KMS-11 (cell line): ENCODE results near the gene CSTA.

ENCODE experiments used
- H2AFZ ChIP-seq: fragments of 200-600 bp; sonication (generic); 2 replicates; pipeline ENCODE4 v1.6.1; 2016; ENCODE audit warnings: antibody characterized with exemption, mixed run types, low read depth
- H3K27ac ChIP-seq: fragments of 200-600 bp; sonication (generic); 2 replicates; pipeline ENCODE4 v1.6.1; 2016; ENCODE audit warnings: mild to moderate bottlenecking, mixed run types
- H3K27me3 ChIP-seq: fragments of 200-600 bp; sonication (generic); 2 replicates; pipeline ENCODE4 v1.6.1; 2017; ENCODE audit warnings: mild to moderate bottlenecking, low read depth, mixed run types, moderate library complexity; ENCODE audit not compliant: insufficient read depth
- H3K36me3 ChIP-seq: fragments of 200-600 bp; sonication (generic); 2 replicates; pipeline ENCODE4 v1.6.1; 2017; ENCODE audit warnings: mild to moderate bottlenecking, mixed run types; ENCODE audit not compliant: insufficient read depth
- H3K4me1 ChIP-seq: fragments of 200-600 bp; sonication (generic); 2 replicates; pipeline ENCODE4 v1.6.1; 2016; ENCODE audit warnings: mild to moderate bottlenecking, low read depth, mixed run types; ENCODE audit not compliant: poor library complexity, severe bottlenecking
- H3K4me2 ChIP-seq: fragments of 200-600 bp; sonication (generic); 2 replicates; pipeline ENCODE4 v1.7.0; 2016; ENCODE audit warnings: mild to moderate bottlenecking, mixed run types
- H3K4me3 ChIP-seq: fragments of 200-600 bp; sonication (generic); IDR thresholded peaks from 2 replicates; pipeline ENCODE4 v1.6.1; 2017; ENCODE audit warnings: low read depth, low read length, mixed read lengths; ENCODE audit not compliant: insufficient read depth
- H3K79me2 ChIP-seq: fragments of 200-600 bp; sonication (generic); 2 replicates; pipeline ENCODE4 v1.6.1; 2016; ENCODE audit warnings: low read depth, mixed run types; ENCODE audit not compliant: insufficient read depth
- H3K9ac ChIP-seq: fragments of 200-600 bp; sonication (generic); 2 replicates; pipeline ENCODE4 v1.6.1; 2016; ENCODE audit warnings: mild to moderate bottlenecking, mixed run types
- H4K20me1 ChIP-seq: fragments of 200-600 bp; sonication (generic); 2 replicates; pipeline ENCODE4 v1.6.1; 2016; ENCODE audit warnings: mild to moderate bottlenecking, mixed run types; ENCODE audit not compliant: insufficient read depth
- CTCF ChIP-seq: fragments of 200-600 bp; sonication (generic); conservative IDR thresholded peaks from 2 replicates; pipeline ENCODE4 v1.6.1; 2017; ENCODE audit warnings: low read depth, mild to moderate bottlenecking, antibody characterized with exemption, low read length, moderate library complexity, mixed read lengths

CSTA gene

GRCh38 chr3:122324871-122325323 lies at the start of gene CSTA:
CSTA (plus strand) TSS chr3:122325248; CDS start chr3:122325293, 45 bp downstream.
- Histone ChIP-seq H3K9ac (no peak within 1 kb of the TSS), H2AFZ (no peak within 1 kb of the TSS), H3K4me3 (no peak within 1 kb of the TSS), H3K4me2 (no peak within 1 kb of the TSS), H3K36me3 (no peaks in the 10 kb centered on the region), H3K27ac (no peak within 1 kb of the TSS), H3K27me3 (no peaks in the 10 kb centered on the region), H4K20me1 (no peaks in the 10 kb centered on the region), H3K79me2 (no peaks in the 10 kb centered on the region), H3K4me1 (peaks cover 3% of the 10 kb centered on the region)
- no peak for TF ChIP-seq CTCF

GRCh38 chr3:122281891-122282290 lies 43.2 kb upstream of the CSTA start:
- TF ChIP-seq CTCF = no peak
- H2AFZ ChIP-seq = no peak overlapping the region
- H3K9ac ChIP-seq = no peak overlapping the region
- no peak overlapping the region for H3K4me2 ChIP-seq
- H3K27me3 ChIP-seq = no peaks in the 10 kb centered on the region
- H4K20me1 ChIP-seq = no peaks in the 10 kb centered on the region
- no peaks in the 10 kb centered on the region for H3K79me2 ChIP-seq
- H3K4me3 ChIP-seq = no peak overlapping the region
- no peak overlapping the region for H3K27ac ChIP-seq
- H3K36me3 ChIP-seq = no peaks in the 10 kb centered on the region
- no peaks in the 10 kb centered on the region for H3K4me1 ChIP-seq

GRCh38 chr3:122283796-122284445 lies 41.1 kb upstream of the CSTA start:
- Histone ChIP-seq H3K79me2 (no peaks in the 10 kb centered on the region), H4K20me1 (no peaks in the 10 kb centered on the region), H3K4me2 (no peak overlapping the region), H3K9ac (no peak overlapping the region), H2AFZ (no peak overlapping the region), H3K27ac (no peak overlapping the region), H3K4me3 (no peak overlapping the region), H3K4me1 (no peaks in the 10 kb centered on the region), H3K36me3 (no peaks in the 10 kb centered on the region), H3K27me3 (no peaks in the 10 kb centered on the region)
- no peak for TF ChIP-seq CTCF

GRCh38 chr3:122284486-122284885 lies 40.6 kb upstream of the CSTA start:
- no peaks in the 10 kb centered on the region for H3K27me3 ChIP-seq
- no peak overlapping the region for H3K4me2 ChIP-seq
- no peaks in the 10 kb centered on the region for H4K20me1 ChIP-seq
- no peaks in the 10 kb centered on the region for H3K4me1 ChIP-seq
- no peak overlapping the region for H3K4me3 ChIP-seq
- no peaks in the 10 kb centered on the region for H3K36me3 ChIP-seq
- H2AFZ ChIP-seq = no peak overlapping the region
- H3K79me2 ChIP-seq = no peaks in the 10 kb centered on the region
- no peak overlapping the region for H3K9ac ChIP-seq
- H3K27ac ChIP-seq = no peak overlapping the region
- TF ChIP-seq CTCF = no peak
